GM12874 (cell line): ENCODE measurements around the gene PWP2.

ENCODE experiments used
- TF ChIP-seq, protein P1 (sequence below): IDR thresholded peaks from 2 replicates; pipeline ENCODE4 v1.5.1; 2011; ENCODE audit warnings: low read depth, mild to moderate bottlenecking, control low read depth, low read length, moderate library complexity; ENCODE audit not compliant: insufficient read depth

Gene PWP2

DNA sequence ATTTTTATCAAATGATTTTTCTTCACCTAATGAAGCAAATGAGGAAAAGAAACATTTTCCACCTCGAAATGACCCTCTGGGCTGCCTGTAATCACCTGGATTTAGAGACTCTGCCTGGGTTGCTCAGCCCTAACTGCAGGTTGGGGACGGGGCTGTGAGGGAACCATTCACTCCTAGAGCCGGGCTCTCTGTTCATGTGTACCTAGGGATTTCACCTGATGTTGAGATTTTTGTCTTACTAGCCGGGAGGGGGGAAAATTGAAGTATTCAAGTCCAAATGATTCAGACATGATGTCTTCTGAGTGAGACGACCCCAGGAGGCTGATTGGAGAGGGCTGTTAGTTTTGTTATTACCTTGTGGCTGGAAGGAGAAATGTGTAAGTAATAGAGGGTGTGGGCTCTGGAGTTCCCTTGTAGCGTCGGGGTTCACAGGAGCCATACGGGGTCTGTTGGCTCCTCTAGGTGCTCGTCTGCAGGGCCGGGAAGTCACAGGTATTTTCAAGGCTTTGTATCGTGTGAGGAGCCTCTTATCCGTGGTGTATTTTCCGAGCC lies 42.3 kb upstream of the PWP2 start:
- TF ChIP-seq, protein P1, sequence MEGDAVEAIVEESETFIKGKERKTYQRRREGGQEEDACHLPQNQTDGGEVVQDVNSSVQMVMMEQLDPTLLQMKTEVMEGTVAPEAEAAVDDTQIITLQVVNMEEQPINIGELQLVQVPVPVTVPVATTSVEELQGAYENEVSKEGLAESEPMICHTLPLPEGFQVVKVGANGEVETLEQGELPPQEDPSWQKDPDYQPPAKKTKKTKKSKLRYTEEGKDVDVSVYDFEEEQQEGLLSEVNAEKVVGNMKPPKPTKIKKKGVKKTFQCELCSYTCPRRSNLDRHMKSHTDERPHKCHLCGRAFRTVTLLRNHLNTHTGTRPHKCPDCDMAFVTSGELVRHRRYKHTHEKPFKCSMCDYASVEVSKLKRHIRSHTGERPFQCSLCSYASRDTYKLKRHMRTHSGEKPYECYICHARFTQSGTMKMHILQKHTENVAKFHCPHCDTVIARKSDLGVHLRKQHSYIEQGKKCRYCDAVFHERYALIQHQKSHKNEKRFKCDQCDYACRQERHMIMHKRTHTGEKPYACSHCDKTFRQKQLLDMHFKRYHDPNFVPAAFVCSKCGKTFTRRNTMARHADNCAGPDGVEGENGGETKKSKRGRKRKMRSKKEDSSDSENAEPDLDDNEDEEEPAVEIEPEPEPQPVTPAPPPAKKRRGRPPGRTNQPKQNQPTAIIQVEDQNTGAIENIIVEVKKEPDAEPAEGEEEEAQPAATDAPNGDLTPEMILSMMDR: no peak

DNA sequence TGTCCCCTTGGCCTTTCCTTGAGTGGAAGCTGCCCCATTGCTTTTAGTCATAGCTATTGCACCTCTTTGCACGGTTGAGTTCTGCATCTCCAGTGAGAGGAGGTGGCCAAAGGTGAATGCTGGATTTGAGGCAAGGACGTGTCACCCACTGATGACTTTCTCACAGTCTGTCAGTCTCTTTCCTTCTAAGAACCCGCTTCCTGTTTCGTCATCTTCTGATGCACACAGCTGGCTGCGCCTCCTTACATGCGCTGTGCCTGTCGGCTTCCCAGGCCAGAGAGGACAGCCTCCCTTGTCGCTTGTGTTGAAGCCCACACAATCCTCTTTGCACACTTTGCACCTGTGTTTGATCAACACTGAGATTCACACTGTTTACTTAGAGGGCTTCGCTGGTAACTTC lies 41.8 kb upstream of the PWP2 start:
- TF ChIP-seq, protein P1: no peak

DNA sequence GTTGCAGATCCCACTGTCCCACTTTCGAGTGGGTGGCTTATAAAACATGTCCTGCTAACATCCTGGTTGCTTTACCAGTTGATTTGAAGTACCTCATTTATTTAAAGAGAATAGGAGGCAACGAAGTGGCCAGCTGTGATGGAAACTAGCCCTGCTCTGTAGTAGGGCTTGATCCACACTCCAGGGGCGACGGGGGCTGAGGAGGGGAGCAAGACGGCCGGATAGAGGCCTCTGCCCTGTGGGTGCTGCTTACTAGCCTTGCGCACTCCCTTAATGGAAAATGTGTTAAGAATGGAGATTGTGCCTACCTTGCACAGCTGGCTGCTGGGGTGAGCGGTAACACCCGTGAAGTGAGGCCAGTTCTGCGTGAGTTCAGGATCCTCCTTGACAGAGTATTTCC lies 41.1 kb upstream of the PWP2 start:
- TF ChIP-seq, protein P1: no peak

GRCh38 chr21:44067011-44067839 lies 40.0 kb upstream of the PWP2 start:
- TF ChIP-seq, protein P1: no peak

GRCh38 chr21:44070391-44070790 lies 36.8 kb upstream of the PWP2 start:
- TF ChIP-seq, protein P1: no peak

DNA sequence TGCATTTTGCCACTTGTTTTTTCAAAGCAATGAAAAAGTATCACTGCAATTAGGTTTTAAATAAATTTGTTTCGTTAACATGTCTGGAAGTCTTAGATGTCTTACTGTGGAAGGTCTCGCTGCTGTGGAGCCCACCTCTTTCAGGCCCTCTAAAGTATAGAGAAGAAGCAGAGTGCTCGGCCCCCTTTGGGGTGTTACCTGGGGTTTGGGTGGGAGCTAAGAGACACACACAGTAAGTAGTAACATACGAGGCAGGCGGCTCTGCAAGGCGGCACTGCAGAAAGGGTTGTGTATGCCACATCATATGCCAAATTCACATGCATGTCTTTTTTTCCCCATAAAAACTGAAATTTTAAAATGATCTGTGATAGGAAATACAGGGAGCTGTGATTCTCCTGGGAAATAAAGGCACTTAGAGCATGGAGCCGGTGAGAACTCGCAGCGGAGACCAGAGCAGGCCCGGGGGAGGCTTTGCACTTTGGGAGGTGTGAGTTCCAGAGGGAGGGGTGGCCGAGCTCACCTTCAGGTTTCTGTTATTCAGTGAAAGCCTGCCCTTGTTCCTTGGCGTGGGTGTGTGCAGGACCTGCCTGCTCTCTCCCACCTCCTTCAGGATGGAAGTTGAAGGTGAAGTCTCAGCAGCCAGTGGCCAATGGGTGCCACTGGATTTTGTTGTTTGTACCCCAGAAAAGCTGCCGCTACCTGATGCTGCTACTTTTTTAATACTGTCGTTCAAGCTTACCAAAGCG lies 35.7 kb upstream of the PWP2 start:
- TF ChIP-seq, protein P1: no peak

DNA sequence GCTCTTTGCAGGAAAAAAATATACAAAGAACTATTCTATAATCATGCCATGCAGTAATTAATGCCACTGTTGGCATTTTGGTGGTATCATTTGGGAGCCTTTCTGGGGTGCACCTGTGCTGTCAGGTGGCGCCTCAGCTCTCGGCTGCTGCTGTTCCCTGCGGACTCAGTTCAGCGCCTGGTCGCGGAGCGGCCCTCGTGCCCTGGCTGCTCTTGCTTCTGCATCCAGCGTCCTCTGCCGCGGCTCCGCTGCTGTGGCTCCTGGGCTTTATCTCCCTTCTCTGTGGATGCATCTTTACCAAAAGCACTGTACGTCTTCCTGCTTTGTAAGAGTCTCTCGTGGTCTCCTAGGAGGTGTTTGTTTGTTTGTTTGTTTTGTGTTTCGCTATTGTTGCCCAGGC lies 35.1 kb upstream of the PWP2 start:
- TF ChIP-seq, protein P1: no peak
